Esophagus (tissue), 2 donors: ENCODE measurements around the gene SLC47A2. TPM values are rescaled to one million over a fixed set of nuclear protein-coding genes. Genes with fewer than 3 reads are reported as not detected.

ENCODE experiments used
- H3K27ac ChIP-seq, 2 donors: one replicate each; pipeline ENCODE4 v1.5.1; 2013; ENCODE audit warnings: low read depth in 2 of 2, mild to moderate bottlenecking in 2 of 2, inconsistent platforms in 1 of 2, low read length in 1 of 2, moderate library complexity in 1 of 2
- H3K27me3 ChIP-seq, 2 donors: one replicate each; pipeline ENCODE4 v1.6.1; 2013; ENCODE audit warnings: low read length in 2 of 2, control low read depth in 1 of 2, mild to moderate bottlenecking in 1 of 2; ENCODE audit not compliant: insufficient read depth in 2 of 2, control insufficient read depth in 1 of 2
- H3K36me3 ChIP-seq, 2 donors: one replicate each; pipeline ENCODE4 v1.6.1; 2013; ENCODE audit warnings: low read length in 1 of 2; ENCODE audit not compliant: control insufficient read depth in 2 of 2, insufficient read depth in 2 of 2
- H3K4me1 ChIP-seq, 2 donors: one replicate each; pipeline ENCODE4 v1.6.1; 2013; ENCODE audit warnings: low read length in 1 of 2; ENCODE audit not compliant: control insufficient read depth in 2 of 2, insufficient read depth in 2 of 2
- H3K4me3 ChIP-seq, 2 donors: one replicate each; pipeline ENCODE4 v1.5.1; 2013; ENCODE audit warnings: low read length in 2 of 2, mild to moderate bottlenecking in 2 of 2, low read depth in 1 of 2, moderate library complexity in 1 of 2
- H3K9me3 ChIP-seq, 2 donors: one replicate each; pipeline ENCODE4 v1.6.1; 2013; ENCODE audit warnings: mild to moderate bottlenecking in 2 of 2, low read depth in 1 of 2, low read length in 1 of 2, moderate library complexity in 1 of 2; ENCODE audit not compliant: control insufficient read depth in 2 of 2, insufficient read depth in 1 of 2
- WGBS, 2 donors: extraction: QIAGEN DNeasy Blood & Tissue Kit; methylation state at CpG; one replicate each; pipeline ENCODE4 v1.1.7; 2013; 5-methylcytosine and 5-hydroxymethylcytosine counted together
- polyA plus RNA-seq, 2 donors: library from polyadenylated mRNA; stranded (reverse); fragments of 200-250 nt; gene quantifications; one replicate each; pipeline ENCODE4 v1.2.3, GENCODE V29; 2013
- donor health status: healthy with polysubstance abuse.
- donor health status: Bipolar disorder and iron deficiency.

SLC47A2 gene
- polyA plus RNA-seq, 2 donors = 1.1 to 2.7 TPM

DNA sequence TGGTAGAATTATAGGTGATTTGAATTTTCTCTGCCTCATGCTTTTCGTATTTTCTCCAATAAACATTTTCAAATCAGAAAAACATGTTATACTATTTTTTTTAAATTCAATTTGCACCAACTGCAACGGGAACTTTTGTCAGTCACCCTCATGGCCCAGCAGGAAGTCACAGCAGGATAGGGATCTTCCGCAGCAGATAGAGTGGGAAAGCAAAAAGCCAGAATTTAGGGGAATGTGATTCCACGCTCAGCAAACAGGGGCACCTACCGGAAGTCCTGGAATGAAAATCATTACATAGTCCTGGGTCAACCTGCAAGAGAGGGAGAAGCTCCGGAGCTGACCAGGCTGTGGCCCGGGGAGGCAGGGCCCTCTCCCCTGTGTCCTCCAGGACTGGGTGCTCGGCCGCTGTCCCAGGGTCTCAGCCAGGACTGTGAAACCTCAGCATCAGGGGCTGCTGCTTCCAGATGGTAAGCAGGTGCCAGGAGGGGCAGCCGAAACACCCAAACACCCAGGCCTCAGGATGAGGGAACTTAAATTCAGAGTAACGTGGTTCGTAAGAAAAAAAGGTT, 3.9 kb downstream of the SLC47A2 start:
- Histone ChIP-seq H3K36me3 (no peaks in the 10 kb centered on the region), H3K9me3 (no peaks in the 10 kb centered on the region), H3K27ac (no peak overlapping the region), H3K27me3 (no peaks in the 10 kb centered on the region), H3K4me1 (peaks cover 0 to 24% of the 10 kb centered on the region in 2 donors), H3K4me3 (no peak overlapping the region)
- WGBS, 2 donors = 86 to 89% methylated on average over 12 of the region's 12 CpGs

- no peaks in the 10 kb centered on the region for H3K27me3 ChIP-seq
- H3K4me1 ChIP-seq = peaks cover 0 to 25% of the 10 kb centered on the region in 2 donors
- no peak overlapping the region for H3K4me3 ChIP-seq
- H3K36me3 ChIP-seq = no peaks in the 10 kb centered on the region
- H3K9me3 ChIP-seq = no peaks in the 10 kb centered on the region
- 79 to 82% methylated on average over 3 of the region's 3 CpGs for WGBS, 2 donors
- no peak overlapping the region for H3K27ac ChIP-seq
Measured at GRCh38 chr17:19709841-19710240, 6.5 kb downstream of the SLC47A2 start.

- no peaks in the 10 kb centered on the region for H3K27me3 ChIP-seq
- H3K27ac ChIP-seq = no peak overlapping the region
- H3K36me3 ChIP-seq = no peaks in the 10 kb centered on the region
- no peak overlapping the region for H3K4me3 ChIP-seq
- peaks cover 0 to 22% of the 10 kb centered on the region in 2 donors for H3K4me1 ChIP-seq
- 88 to 90% methylated on average over 6 of the region's 6 CpGs for WGBS, 2 donors
- H3K9me3 ChIP-seq = no peaks in the 10 kb centered on the region
Measured at GRCh38 chr17:19708431-19709175, 7.8 kb downstream of the SLC47A2 start.

GRCh38 chr17:19707728-19708221, 8.6 kb downstream of the SLC47A2 start:
- 57 to 76% methylated on average over 5 to 11 of the region's 11 CpGs for WGBS, 2 donors

GRCh38 chr17:19706791-19707727, 9.3 kb downstream of the SLC47A2 start:
- no peaks in the 10 kb centered on the region for H3K27me3 ChIP-seq
- H3K36me3 ChIP-seq = no peaks in the 10 kb centered on the region
- H3K4me1 ChIP-seq = peaks cover 0 to 22% of the 10 kb centered on the region in 2 donors
- 48 to 71% methylated on average over 12 of the region's 12 CpGs for WGBS, 2 donors
- peak overlapping the region; percentile 92 to 93 for H3K27ac ChIP-seq
- no peaks in the 10 kb centered on the region for H3K9me3 ChIP-seq
- H3K4me3 ChIP-seq = no peak overlapping the region

More at GRCh38 chr17:19707728-19708221, 8.6 kb downstream of the SLC47A2 start:
- Histone ChIP-seq H3K4me1 (peaks cover 0 to 22% of the 10 kb centered on the region in 2 donors), H3K9me3 (no peaks in the 10 kb centered on the region), H3K36me3 (no peaks in the 10 kb centered on the region), H3K27ac (peak overlapping the region; percentile 92 to 93), H3K27me3 (no peaks in the 10 kb centered on the region), H3K4me3 (no peak overlapping the region)

GRCh38 chr17:19705771-19706770, 10.3 kb downstream of the SLC47A2 start:
- 72 to 76% methylated on average over 22 of the region's 22 CpGs for WGBS, 2 donors
- peak overlapping the region; percentile 77 to 83 for H3K27ac ChIP-seq
- H3K27me3 ChIP-seq = no peaks in the 10 kb centered on the region
- no peaks in the 10 kb centered on the region for H3K9me3 ChIP-seq
- H3K4me1 ChIP-seq = peaks cover 0 to 22% of the 10 kb centered on the region in 2 donors
- H3K36me3 ChIP-seq = no peaks in the 10 kb centered on the region
- H3K4me3 ChIP-seq = no peak overlapping the region

GRCh38 chr17:19705201-19705600, 11.2 kb downstream of the SLC47A2 start:
- H3K4me3 ChIP-seq = no peak overlapping the region
- H3K9me3 ChIP-seq = no peaks in the 10 kb centered on the region
- H3K27me3 ChIP-seq = no peaks in the 10 kb centered on the region
- no peak overlapping the region for H3K27ac ChIP-seq
- 88 to 91% methylated on average over 13 of the region's 13 CpGs for WGBS, 2 donors
- H3K36me3 ChIP-seq = no peaks in the 10 kb centered on the region
- H3K4me1 ChIP-seq = peaks cover 0 to 22% of the 10 kb centered on the region in 2 donors

GRCh38 chr17:19703828-19704613, 12.4 kb downstream of the SLC47A2 start:
- no peak overlapping the region for H3K4me3 ChIP-seq
- H3K4me1 ChIP-seq = peaks cover 0 to 22% of the 10 kb centered on the region in 2 donors
- H3K36me3 ChIP-seq = no peaks in the 10 kb centered on the region
- no peaks in the 10 kb centered on the region for H3K9me3 ChIP-seq
- 78 to 80% methylated on average over 17 of the region's 17 CpGs for WGBS, 2 donors
- H3K27me3 ChIP-seq = no peaks in the 10 kb centered on the region
- no peak overlapping the region for H3K27ac ChIP-seq
